NCI-H146 treated with DMSO at 0.1 percent for 48 hours (cell line): Measurements from ENCODE around the gene LMNB1.
"Not testable (repeated sequence)": the region's sequence is repeated elsewhere in the genome, so short reads cannot be mapped to it uniquely, and the experiment has no call there.

ENCODE experiments used
- DNase-seq: peaks from one replicate; lab custom pipeline; 2025; ENCODE audit not compliant: unreplicated experiment; lab: John Stamatoyannopoulos, UW

LMNB1 gene, protein sequence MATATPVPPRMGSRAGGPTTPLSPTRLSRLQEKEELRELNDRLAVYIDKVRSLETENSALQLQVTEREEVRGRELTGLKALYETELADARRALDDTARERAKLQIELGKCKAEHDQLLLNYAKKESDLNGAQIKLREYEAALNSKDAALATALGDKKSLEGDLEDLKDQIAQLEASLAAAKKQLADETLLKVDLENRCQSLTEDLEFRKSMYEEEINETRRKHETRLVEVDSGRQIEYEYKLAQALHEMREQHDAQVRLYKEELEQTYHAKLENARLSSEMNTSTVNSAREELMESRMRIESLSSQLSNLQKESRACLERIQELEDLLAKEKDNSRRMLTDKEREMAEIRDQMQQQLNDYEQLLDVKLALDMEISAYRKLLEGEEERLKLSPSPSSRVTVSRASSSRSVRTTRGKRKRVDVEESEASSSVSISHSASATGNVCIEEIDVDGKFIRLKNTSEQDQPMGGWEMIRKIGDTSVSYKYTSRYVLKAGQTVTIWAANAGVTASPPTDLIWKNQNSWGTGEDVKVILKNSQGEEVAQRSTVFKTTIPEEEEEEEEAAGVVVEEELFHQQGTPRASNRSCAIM

DNA sequence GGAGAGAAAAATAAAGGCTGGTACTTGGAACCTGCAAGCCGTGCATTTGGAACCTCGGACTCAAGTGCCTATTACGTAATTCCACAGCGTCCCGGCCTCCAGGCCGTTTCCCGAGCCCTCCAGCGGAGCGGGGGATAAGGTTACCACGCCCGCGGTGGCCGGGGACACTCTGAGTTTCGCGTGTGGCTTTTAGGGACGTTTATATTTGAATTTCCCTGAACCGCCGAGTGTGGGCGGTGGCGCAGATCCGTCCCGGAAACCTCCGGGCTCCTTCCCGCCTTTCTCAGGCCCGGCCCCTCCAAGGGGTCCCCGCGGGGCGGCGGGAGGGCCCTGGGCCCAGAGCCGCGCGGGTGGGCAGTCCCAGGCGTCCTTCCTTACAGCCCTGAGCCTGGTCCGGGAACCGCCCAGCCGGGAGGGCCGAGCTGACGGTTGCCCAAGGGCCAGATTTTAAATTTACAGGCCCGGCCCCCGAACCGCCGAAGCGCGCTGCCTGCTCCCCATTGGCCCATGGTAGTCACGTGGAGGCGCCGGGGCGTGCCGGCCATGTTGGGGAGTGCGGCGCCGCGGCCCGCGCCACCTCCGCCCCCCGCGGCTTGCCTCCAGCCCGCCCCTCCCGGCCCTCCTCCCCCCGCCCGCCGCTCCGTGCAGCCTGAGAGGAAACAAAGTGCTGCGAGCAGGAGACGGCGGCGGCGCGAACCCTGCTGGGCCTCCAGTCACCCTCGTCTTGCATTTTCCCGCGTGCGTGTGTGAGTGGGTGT is at the start of gene LMNB1:
Gene LMNB1, plus strand, starts transcription at position 638 of the 758 bp plus-strand sequence. CDS start 373 bp downstream, outside the sequence.
- DNase-seq = peak; percentile 80

DNA sequence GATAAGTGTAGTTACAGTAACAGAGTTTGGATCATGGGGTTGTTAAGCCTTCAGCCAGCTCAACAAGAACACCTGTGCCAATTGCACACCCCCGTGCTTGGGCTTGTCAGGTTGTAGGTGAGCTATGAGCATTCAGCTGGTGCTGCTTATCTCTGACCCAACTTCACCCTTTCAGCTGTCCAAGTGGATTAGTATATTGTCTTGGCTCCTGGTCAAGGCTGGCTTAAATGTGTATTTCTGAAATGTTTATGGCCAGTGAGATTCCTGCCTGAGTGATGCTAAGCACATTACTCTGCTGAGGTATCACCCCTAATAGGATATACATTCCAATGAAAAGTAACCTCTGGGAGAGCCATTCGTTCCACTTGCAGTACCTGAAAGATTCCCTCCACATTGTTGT is 44.2 kb upstream of the LMNB1 start:
- no peak for DNase-seq

DNA sequence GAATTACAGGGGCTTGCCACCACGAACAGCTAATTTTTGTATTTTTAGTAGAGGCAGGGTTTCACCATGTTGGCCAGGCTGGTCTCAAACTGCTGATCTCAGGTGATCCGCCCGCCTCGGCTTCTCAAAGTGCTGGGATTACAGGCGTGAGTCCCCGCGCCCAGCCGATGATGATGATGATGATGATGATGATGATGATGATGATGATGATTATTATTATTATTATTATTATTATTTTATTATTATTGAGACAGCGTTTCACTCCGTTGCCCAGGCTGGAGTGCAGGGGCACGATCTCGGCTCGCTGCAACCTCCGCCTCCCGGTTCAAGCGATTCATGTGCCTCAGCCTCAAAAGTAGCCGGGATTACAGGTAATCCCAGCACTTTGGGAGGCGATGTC is 42.4 kb upstream of the LMNB1 start:
- not testable (repeated sequence) for DNase-seq

DNA sequence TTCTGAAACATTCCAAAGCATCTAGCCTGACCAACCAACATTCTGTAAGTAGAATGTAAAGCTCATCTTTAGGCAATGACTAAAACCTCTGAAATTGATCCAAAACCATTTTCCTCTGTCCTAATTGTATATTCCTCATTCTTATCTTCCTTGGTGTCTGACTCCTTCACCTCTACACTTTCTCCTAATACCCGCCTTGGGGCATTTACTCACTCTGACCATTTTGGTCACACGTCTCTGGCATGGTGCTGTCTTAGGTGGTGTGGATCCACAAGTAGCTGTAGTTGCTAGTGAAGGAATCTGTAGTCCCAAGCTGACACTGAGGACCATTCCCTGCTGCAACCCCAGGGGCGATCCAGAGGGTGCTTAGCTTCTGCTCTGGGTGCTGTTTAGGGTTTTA is 40.8 kb upstream of the LMNB1 start:
- DNase-seq = no peak

DNA sequence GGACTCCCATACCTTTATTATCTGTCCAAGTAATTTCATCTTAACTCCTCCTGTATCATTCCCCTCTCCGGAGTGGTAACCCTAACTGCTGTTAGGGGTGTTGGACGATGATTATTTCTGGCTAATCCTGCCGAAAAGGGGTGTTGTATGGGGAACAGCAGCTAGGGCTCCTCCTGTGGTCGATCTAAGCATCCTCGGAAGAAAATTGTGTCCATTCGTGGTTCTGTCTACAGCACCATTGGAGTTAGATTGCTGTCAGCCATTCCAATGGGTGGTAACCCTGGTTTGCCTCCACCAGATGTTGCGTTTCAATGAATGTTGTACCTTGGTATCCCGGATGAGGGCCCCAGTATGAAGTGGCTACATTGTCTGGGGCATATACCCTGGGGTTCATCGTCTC is 35.6 kb upstream of the LMNB1 start:
- no peak for DNase-seq

DNA sequence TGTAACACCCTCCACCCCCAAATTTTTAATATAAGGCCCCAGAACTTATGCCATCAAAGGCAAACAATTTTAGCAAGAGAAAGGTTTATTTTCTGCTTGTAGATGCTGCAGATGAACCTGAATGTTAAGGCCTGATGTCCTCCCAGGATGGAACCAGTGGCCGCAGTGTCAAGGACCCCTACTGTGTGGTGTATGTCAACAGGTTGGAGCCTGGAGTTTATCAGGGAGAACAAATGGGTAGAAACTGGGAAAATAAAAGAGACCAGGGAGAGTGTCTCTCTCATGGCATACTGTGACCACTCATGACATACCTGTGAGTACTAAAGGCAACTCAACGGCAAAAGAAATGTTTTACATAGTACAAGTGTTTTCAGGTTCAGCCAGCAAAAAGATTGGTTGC is 34.5 kb upstream of the LMNB1 start:
- no peak for DNase-seq

DNA sequence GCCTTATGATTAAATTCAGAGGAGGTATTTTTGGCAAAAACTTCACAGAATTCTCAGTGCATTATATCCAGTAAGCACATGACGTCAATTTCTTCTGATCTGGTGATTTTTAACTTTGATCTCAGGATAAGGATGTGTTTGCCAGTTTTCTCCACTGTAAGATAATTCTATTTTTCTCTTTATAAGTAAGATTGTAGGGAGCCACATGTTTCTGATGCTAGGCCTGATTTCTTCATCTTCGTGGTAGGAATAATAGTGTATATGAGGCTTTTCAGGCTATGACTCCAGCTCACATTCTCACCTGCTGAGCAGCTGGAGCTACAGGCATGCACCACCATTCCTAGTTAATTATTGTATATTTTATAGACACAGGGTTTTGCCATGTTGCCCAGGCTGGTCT is 32.1 kb upstream of the LMNB1 start:
- no peak for DNase-seq

DNA sequence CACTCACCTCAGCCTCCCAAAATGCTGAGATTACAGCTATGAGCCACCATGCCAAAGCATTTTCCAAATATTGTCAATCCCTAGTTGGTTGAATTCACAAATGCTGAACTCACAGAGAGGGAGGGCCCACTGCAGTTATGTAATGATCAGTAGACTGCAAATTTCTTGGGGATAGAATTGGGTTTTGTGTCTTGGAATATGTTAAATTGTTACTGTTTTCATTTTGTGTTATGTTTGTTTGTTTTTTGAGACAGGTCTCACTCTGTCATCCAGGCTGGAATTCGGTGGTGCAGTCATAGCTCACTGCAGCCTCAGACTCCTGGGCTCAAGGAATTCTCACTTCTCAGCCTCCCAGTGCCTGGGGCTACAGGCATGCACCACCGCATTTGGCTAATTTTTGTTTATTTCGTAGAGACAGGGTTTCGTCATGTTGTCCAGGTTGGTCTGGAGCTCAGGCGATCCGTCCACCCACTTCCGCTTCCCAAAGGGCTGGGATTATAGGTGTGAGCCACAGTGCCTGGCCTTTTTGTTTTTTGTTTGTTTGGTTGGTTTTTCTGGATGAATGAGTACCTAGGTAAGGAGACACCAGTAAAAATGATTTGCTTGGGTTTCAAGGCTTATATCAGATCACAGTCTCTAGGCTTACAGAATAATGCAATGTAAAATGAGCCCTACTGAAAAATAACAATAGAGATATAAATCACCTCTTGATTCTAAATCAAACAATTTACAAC is 31.5 kb upstream of the LMNB1 start:
- no peak for DNase-seq

DNA sequence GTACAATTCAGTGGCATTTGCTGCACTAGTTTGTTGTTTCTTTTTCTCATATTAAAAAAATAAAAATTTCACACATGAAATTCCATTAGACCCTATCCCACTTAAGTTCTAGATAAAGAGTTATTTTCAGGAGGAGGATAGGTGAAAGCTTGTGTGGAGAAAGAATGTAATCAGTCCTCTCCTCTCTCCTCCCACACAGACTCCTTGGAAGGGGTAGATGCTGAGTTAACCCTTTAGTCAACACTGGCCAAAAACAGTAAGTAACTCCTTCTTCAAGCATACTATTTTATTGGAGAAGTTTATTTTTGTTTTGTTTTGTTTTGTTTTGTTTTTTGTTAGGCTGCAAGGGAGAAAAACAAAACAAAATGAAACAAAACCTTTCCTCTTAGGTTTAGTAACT is 30.6 kb upstream of the LMNB1 start:
- DNase-seq = no peak

DNA sequence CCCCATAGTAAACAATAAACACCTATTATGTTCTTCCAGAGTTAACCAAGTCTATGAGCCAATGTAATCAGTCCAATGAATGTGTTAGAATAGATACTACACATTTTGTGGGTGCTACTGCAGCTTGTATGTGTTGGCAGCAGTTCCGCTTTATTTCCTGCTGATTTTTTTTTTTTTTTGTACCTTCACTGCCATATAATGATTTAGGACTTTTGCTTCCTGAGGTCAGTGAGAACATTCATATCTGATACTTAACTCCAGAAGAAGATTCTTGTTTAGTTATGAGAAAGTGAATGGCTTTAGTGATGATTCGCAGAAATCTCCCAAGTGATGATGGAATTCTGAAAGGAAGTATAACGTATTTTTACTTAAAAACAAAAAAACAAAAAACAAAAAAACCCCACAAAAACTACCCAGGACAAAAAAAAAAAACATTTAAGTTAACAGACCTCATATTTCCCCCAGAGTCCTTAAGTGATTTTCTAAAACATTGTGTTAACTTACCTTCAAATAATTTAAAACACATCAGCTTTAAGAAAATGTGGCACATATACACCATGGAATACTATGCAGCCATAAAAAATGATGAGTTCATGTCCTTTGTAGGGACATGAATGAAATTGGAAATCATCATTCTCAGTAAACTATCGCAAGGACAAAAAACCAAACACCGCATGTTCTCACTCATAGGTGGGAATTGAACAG is 24.7 kb upstream of the LMNB1 start:
- DNase-seq = no peak

DNA sequence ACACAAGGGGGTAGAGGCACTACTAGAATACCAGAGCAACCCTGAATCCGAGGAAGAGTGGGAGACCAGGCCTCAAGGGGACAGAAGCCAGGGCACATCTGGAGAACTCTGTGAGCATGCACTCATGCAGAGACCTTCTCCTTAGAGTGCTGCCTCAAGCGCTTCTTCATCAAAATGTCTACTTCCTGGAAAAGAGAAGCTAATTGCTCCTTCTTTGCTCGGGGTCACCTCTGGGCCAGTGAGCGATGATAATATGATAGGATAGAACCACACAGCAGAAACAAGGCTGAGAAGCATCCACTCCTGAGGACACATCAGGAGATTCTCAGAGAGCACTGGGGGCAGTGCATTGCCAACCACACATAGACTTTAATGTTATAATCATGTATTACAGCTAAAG is 23.7 kb upstream of the LMNB1 start:
- DNase-seq = no peak

DNA sequence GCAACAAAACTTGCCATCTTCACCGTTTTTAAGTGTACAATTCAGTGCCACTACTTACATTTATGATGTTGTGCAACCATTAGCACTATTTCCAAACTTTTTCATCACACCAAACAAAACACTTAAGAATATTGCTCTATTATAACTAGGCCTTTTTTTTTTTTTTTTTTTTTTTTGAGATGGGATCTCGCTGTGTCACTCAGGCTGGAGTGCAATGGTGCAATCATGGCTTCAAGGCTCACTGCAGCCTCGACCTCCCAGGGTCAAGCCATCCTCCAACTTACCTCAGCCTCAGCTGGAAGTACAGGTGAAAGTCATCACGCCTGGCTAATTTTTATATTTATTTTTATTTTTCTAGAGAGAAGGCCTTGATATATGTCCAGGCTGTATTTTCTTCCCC is 22.3 kb upstream of the LMNB1 start:
- no peak for DNase-seq

DNA sequence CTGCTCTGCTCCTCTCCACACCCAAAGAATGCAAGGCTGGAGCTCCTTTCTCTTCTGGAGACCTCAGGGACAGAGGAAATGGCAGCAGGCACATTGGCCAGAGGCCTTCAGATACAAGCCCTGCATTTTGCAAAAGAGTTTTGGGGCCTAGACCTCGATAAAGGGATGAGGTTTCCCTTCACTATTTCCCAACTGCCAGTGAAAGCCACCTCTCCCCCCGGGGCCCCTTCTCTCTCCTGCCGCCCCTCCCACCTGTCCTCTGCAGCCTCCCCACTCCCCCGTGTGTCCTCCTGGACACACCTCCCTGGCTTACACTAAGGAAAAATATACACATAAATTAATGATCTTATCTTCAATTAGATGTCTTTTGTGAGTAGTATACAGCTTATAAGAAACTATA is 21.3 kb upstream of the LMNB1 start:
- DNase-seq = no peak

DNA sequence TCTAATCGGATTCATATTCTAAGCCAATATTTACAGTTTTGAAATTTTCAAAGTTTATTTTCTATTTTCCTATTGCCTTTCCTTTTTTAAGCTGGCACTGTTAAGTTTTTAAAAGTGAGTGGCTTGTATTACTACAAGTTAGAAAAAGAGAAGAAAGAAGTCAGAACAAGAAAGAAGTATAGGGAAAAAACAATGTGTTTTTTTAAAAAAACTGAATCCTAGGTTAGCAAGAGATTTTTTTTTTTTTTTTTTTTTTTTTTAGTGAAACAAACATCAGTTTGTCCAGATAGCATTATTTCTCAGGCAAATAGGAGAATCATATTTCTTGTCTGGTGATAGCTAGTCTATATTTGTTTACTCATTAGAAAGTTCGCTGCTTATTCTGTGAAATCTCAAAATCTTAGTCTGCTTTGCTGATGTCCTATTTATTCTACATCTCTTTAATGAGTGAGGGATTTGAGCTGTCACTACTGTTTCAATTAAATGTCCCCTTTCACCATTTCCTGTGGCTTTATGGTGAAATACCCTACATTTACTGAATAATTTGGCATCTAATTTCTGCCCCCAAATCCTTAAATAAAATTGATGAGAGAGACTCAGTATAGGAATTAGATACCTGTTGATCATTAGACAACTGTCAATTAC is 19.1 kb upstream of the LMNB1 start:
- DNase-seq = no peak

DNA sequence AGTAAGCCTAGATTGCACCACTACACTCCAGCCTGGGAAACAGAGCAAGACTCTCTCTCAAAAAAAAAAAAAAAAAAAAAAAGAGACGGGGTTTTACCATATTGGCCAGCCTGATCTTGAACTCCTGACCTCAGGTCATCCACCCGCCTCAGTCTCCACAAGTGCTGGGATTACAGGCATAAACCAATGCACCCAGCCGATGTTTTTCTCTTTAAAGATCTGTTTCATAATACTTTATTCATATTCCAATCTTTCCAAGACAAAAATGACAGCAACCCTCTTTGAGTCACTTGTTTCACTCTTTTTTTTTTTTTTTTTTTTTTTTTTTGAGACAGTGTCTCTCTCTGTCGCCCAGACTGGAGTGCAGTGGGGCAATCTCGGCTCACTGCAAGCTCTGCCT is 13.6 kb upstream of the LMNB1 start:
- DNase-seq = no peak

DNA sequence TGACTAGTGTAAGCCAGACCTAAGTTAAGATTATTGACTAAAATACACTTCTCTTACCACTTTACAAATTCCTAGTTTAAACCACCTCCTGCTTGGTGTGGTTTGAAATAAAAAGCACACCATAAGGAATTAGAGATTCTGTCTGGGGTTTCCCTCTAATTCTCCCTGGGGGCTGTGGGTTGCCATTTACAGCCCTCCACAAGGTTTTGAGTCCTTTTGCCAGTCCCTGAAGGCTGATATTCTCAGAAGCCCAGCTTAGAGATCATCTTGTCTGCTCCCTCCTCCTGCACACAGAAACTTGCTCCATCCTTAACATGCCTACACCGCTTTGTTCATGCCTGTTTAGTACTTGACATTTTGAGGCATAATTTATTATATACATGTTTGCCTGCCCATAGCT is 7.2 kb upstream of the LMNB1 start:
- no peak for DNase-seq

DNA sequence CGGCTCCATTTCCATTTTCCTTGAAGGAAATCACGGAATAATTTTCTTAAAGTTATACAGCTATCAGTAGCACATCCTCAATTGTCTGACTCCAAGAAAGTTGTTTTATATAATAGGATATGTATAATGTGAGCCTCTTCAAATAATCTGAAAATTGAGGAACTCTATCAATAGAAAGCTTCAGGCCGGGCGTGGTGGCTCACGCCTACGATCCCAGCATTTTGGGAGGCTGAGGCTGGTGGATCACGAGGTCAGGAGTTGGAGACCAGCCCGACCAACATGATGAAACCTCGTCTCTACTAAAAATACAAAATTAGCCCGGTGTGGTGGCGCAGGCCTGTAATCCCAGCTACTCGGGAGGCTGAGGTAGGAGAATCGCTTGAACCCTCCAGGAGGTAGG is 3.4 kb upstream of the LMNB1 start:
- not testable (repeated sequence) for DNase-seq

DNA sequence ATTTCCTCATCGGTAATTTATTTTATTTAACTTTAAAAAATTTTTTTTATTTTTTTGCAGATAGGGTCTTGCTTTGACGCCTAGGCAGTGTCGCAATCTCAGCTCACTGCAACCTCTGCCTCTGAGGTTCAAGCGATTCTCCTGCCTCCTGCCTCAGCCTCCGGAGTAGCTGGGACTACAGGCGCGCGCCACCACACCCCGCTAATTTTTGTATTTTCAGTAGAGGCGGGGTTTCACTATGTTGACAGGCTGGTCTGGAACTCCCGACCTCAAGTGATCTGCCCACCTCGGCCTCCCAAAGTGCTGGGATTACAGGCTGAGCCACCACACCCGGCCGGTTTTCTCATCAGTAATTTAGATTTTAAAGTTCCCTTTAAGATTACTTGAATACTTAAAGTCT is 2.3 kb upstream of the LMNB1 start:
- DNase-seq = not testable (repeated sequence)

DNA sequence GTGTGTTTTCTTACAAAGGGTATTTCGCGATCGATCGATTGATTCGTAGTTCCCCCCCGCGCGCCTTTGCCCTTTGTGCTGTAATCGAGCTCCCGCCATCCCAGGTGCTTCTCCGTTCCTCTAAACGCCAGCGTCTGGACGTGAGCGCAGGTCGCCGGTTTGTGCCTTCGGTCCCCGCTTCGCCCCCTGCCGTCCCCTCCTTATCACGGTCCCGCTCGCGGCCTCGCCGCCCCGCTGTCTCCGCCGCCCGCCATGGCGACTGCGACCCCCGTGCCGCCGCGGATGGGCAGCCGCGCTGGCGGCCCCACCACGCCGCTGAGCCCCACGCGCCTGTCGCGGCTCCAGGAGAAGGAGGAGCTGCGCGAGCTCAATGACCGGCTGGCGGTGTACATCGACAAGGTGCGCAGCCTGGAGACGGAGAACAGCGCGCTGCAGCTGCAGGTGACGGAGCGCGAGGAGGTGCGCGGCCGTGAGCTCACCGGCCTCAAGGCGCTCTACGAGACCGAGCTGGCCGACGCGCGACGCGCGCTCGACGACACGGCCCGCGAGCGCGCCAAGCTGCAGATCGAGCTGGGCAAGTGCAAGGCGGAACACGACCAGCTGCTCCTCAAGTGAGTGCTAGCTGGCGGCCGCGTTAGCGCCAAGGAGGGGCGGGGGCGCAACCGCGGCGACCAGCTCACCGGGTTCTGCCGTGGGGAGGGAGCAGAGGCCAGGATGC is 480 bp downstream of the LMNB1 start:
- no peak for DNase-seq
